Keratinocyte (primary cell): ENCODE data around the gene TRMO. TPM values are rescaled to one million over a fixed set of nuclear protein-coding genes. Genes with fewer than 3 reads are reported as not detected.

ENCODE experiments used
- DNase-seq: peaks from one replicate; pipeline ENCODE4 v3.0.0-alpha.2; 2011; ENCODE audit warnings: low read depth, missing footprints, low spot score
- FAIRE-seq: peaks from 2 replicates; lab custom pipeline; 2011; peaks lifted over from hg19 to GRCh38; lab: Jason Lieb, UNC
- H2AFZ ChIP-seq: 2 replicates; pipeline ENCODE4 v1.6.0; 2012; ENCODE audit warnings: low read length, control low read depth, inconsistent platforms; ENCODE audit not compliant: control insufficient read depth
- H3K27ac ChIP-seq: 2 replicates; pipeline ENCODE4 v1.5.1; 2011; ENCODE audit warnings: low read length; ENCODE audit not compliant: control insufficient read depth, insufficient read depth
- H3K27me3 ChIP-seq: 3 replicates; pipeline ENCODE4 v1.6.0; 2011; ENCODE audit warnings: low read length; ENCODE audit not compliant: control insufficient read depth, insufficient read depth; ENCODE audit errors: extremely low read depth
- H3K36me3 ChIP-seq, 2 experiments: 2 replicates in 1 of 2; 3 replicates in 1 of 2; pipeline ENCODE4 v1.5.1; 2011; ENCODE audit warnings: low read length in 2 of 2, mild to moderate bottlenecking in 1 of 2; ENCODE audit not compliant: control insufficient read depth in 2 of 2, insufficient read depth in 2 of 2; ENCODE audit errors: extremely low read depth in 1 of 2
- H3K4me1 ChIP-seq: 3 replicates; pipeline ENCODE4 v1.5.1; 2011; ENCODE audit warnings: low read length; ENCODE audit not compliant: control insufficient read depth, insufficient read depth; ENCODE audit errors: extremely low read depth
- H3K4me2 ChIP-seq: 3 replicates; pipeline ENCODE4 v1.6.0; 2011; ENCODE audit warnings: low read depth, low read length; ENCODE audit not compliant: control insufficient read depth, insufficient read depth; ENCODE audit errors: extremely low read depth
- H3K4me3 ChIP-seq, 3 experiments: fragments of 200-600 bp in 1 of 3; sonication (generic) in 1 of 3; 2 replicates in 2 of 3; 3 replicates in 1 of 3; pipeline ENCODE4 v1.5.1; 2011 to 2016; ENCODE audit warnings: low read length in 3 of 3, mild to moderate bottlenecking in 3 of 3, control low read depth in 2 of 3, inconsistent platforms in 1 of 3, low read depth in 1 of 3, mixed read lengths in 1 of 3, mixed run types in 1 of 3, moderate library complexity in 1 of 3; ENCODE audit not compliant: control insufficient read depth in 2 of 3, insufficient read depth in 2 of 3; ENCODE audit errors: extremely low read depth in 1 of 3
- H3K79me2 ChIP-seq: 2 replicates; pipeline ENCODE4 v1.6.0; 2012; ENCODE audit warnings: low read length; ENCODE audit not compliant: control insufficient read depth, insufficient read depth
- H3K9ac ChIP-seq: 3 replicates; pipeline ENCODE4 v1.6.0; 2011; ENCODE audit warnings: low read length; ENCODE audit not compliant: control insufficient read depth, insufficient read depth; ENCODE audit errors: extremely low read depth
- H3K9me1 ChIP-seq: 3 replicates; pipeline ENCODE4 v1.6.0; 2011; ENCODE audit warnings: low read length; ENCODE audit not compliant: control insufficient read depth, insufficient read depth; ENCODE audit errors: extremely low read depth
- H3K9me3 ChIP-seq: 2 replicates; pipeline ENCODE4 v1.5.1; 2012; ENCODE audit warnings: low read depth, low read length; ENCODE audit not compliant: control insufficient read depth
- H4K20me1 ChIP-seq: 3 replicates; pipeline ENCODE4 v1.6.0; 2011; ENCODE audit warnings: low read length; ENCODE audit not compliant: control insufficient read depth, insufficient read depth; ENCODE audit errors: extremely low read depth
- EZH2 ChIP-seq: IDR thresholded peaks from one replicate; pipeline ENCODE4 v1.6.1; 2012; ENCODE audit warnings: inconsistent platforms, mild to moderate bottlenecking, low read length, moderate library complexity
- dilution Hi-C: fragments of 300-500 bp; cut with MboI; formaldehyde crosslinking; loops from one replicate; pipeline ENCODE4 v1.7.0; 2020; ENCODE audit warnings: low sequenced_read_pairs; ENCODE audit not compliant: extremely low pct_ligation_motif_present
- polyA plus RNA-seq, 5 experiments: library from polyadenylated mRNA; depleted of rRNA in 3 of 5; stranded (reverse) in 3 of 5; stranded (forward) in 1 of 5; unstranded in 1 of 5; fragments of >200 nt; gene quantifications; 1 replicate in 1 of 5; 2 replicates in 3 of 5; 3 replicates in 1 of 5; pipeline versions ENCODE4 v1.2.1 to v1.2.3, GENCODE V29; 2011 to 2012; ENCODE audit warnings: missing spikeins in 2 of 5, low read depth in 1 of 5, low replicate concordance in 1 of 5
- TF ChIP-seq, protein P1 (sequence below), 3 experiments: IDR thresholded peaks in 1 of 3; conservative IDR thresholded peaks in 1 of 3; optimal IDR thresholded peaks in 1 of 3; 2 replicates in 2 of 3; 3 replicates in 1 of 3; pipeline versions ENCODE3 to v1.5.1; 2011; ENCODE audit warnings: low read length in 3 of 3, mild to moderate bottlenecking in 3 of 3, moderate library complexity in 2 of 3, control low read depth in 1 of 3, inconsistent platforms in 1 of 3; ENCODE audit not compliant: insufficient read depth in 2 of 3; ENCODE audit errors: extremely low read depth in 1 of 3

The TRMO gene
- polyA plus RNA-seq, 1 donor (not counting 4 experiments of a cell fraction or from before 2014, with no cell fraction given): 19.4 TPM

GRCh38 chr9:97900738-97901565 is 21.3 kb downstream of the TRMO start:
- TF ChIP-seq EZH2: no peak
- TF ChIP-seq, protein P1, sequence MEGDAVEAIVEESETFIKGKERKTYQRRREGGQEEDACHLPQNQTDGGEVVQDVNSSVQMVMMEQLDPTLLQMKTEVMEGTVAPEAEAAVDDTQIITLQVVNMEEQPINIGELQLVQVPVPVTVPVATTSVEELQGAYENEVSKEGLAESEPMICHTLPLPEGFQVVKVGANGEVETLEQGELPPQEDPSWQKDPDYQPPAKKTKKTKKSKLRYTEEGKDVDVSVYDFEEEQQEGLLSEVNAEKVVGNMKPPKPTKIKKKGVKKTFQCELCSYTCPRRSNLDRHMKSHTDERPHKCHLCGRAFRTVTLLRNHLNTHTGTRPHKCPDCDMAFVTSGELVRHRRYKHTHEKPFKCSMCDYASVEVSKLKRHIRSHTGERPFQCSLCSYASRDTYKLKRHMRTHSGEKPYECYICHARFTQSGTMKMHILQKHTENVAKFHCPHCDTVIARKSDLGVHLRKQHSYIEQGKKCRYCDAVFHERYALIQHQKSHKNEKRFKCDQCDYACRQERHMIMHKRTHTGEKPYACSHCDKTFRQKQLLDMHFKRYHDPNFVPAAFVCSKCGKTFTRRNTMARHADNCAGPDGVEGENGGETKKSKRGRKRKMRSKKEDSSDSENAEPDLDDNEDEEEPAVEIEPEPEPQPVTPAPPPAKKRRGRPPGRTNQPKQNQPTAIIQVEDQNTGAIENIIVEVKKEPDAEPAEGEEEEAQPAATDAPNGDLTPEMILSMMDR (optimal IDR thresholded peaks at IDR 0.05 in 1 of 3, IDR thresholded peaks at IDR 0.05 in 1 of 3, conservative IDR thresholded peaks at IDR 0.05 in 1 of 3; ENCODE audit: extremely low read depth in 1 of 3, insufficient read depth in 2 of 3, low read length in 3 of 3): peak; percentile 56 to 71 (median 62)
- Histone ChIP-seq H3K9me1 (no peaks in the 10 kb centered on the region), H3K36me3 (peaks cover 0 to 6% of the 10 kb centered on the region in 2 experiments), H3K9ac (no peak overlapping the region), H3K79me2 (no peaks in the 10 kb centered on the region), H3K4me2 (no peak overlapping the region), H4K20me1 (no peaks in the 10 kb centered on the region), H3K4me1 (peaks cover 14% of the 10 kb centered on the region), H2AFZ (no peak overlapping the region), H3K27me3 (no peaks in the 10 kb centered on the region), H3K4me3 (no peak overlapping the region), H3K9me3 (no peaks in the 10 kb centered on the region), H3K27ac (no peak overlapping the region)
- FAIRE-seq (peak; percentile 39), DNase-seq (peak; percentile 19)
- dilution Hi-C loops: no loop called here

DNA sequence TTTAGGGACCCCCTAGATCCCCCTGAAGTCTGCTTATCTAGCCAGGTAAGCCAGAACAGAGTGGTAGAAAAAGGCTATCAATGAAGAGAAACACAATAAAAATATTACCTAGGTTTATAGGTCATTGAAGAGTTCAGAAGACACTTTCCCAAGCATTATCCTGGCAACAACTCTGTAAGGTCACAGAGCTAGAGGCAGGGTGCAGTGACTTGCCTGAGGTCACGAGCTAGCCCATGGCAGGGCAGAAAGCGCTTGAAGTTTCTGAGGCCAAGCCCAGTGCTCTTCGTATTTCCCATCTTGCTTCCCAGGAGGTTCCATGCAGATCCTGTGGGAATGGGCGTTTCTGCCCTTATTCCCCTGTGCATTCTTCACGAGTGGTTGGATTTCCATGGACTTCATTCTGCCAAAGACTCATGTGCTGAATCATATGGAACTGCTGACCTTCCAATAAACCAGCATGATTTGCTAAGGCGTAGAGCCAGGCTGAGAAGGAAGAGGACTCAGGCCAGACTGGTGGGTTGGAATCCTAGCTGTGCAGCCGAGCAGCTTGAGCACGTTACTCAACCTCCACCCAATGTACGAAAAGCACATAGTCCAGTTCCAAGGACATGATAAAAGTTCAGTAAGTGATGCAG is 22.1 kb downstream of the TRMO start:
- H3K36me3 ChIP-seq: peaks cover 0 to 6% of the 10 kb centered on the region in 2 experiments
- DNase-seq (no peak), FAIRE-seq (no peak)
- H2AFZ ChIP-seq: no peak overlapping the region
- H3K4me2 ChIP-seq: no peak overlapping the region
- dilution Hi-C loops: no loop called here
- H3K27ac ChIP-seq: no peak overlapping the region
- peaks cover 14% of the 10 kb centered on the region for H3K4me1 ChIP-seq
- no peak overlapping the region for H3K4me3 ChIP-seq
- H3K9me1 ChIP-seq: no peaks in the 10 kb centered on the region
- no peaks in the 10 kb centered on the region for H4K20me1 ChIP-seq
- TF ChIP-seq EZH2: no peak
- TF ChIP-seq, protein P1 (optimal IDR thresholded peaks at IDR 0.05 in 1 of 3, IDR thresholded peaks at IDR 0.05 in 1 of 3, conservative IDR thresholded peaks at IDR 0.05 in 1 of 3; ENCODE audit: extremely low read depth in 1 of 3, insufficient read depth in 2 of 3, low read length in 3 of 3): no peak
- no peaks in the 10 kb centered on the region for H3K79me2 ChIP-seq
- H3K9ac ChIP-seq: no peak overlapping the region
- H3K9me3 ChIP-seq: no peaks in the 10 kb centered on the region
- no peaks in the 10 kb centered on the region for H3K27me3 ChIP-seq
